ENCODE data around the gene TSHZ3. TPM values are rescaled to one million over a fixed set of nuclear protein-coding genes. Genes with fewer than 3 reads are reported as not detected.
A peak's percentile ranks its signal among the peaks of the same experiment; 100 is the strongest.

TSHZ3 gene
- total RNA-seq, 4 donors from 2014 or later: 1.6 to 4.0 (median 3.5) TPM

GRCh38 chr19:31389874-31390273, 40.6 kb upstream of the TSHZ3 start:
- TF ChIP-seq POLR2A (IDR thresholded peaks at IDR 0.05): no peak
- no peak for TF ChIP-seq CTCF (IDR thresholded peaks at IDR 0.05)

GRCh38 chr19:31387717-31388301, 38.6 kb upstream of the TSHZ3 start:
- intact Hi-C loops (cut with DNase I; ENCODE audit: low total_unique reads): no loop called here
- 86 to 92% methylated on average over 16 of the region's 16 CpGs for WGBS, 2 donors
- DNase-seq (ENCODE audit: low spot score in 2 of 2): no peak
- no peak for TF ChIP-seq CTCF (IDR thresholded peaks at IDR 0.05)
- no peak for TF ChIP-seq POLR2A (IDR thresholded peaks at IDR 0.05)
- no peak overlapping the region for H3K4me3 ChIP-seq (ENCODE audit: low read depth, poor library complexity, severe bottlenecking)

More at GRCh38 chr19:31389874-31390273, 40.6 kb upstream of the TSHZ3 start:
- WGBS, 2 donors: 93 to 94% methylated on average over 3 to 5 of the region's 5 CpGs
- H3K4me3 ChIP-seq (ENCODE audit: low read depth, poor library complexity, severe bottlenecking): no peak overlapping the region
- intact Hi-C loops (cut with DNase I; ENCODE audit: low total_unique reads): no loop called here
- no peak for DNase-seq (ENCODE audit: low spot score in 2 of 2)

- WGBS, 2 donors: 94 to 97% methylated on average over 8 of the region's 8 CpGs
- intact Hi-C loops (cut with DNase I; ENCODE audit: low total_unique reads): no loop called here
- no peak for TF ChIP-seq POLR2A (IDR thresholded peaks at IDR 0.05)
- TF ChIP-seq CTCF (IDR thresholded peaks at IDR 0.05): no peak
- no peak overlapping the region for H3K4me3 ChIP-seq (ENCODE audit: low read depth, poor library complexity, severe bottlenecking)
- peak in 1 of 2 donors; percentile 63 for DNase-seq (ENCODE audit: low spot score in 2 of 2)
Observed at GRCh38 chr19:31386806-31387205, 37.6 kb upstream of the TSHZ3 start.

GRCh38 chr19:31385744-31386143, 36.5 kb upstream of the TSHZ3 start:
- WGBS, 2 donors: 87 to 91% methylated on average over 1 of the region's 1 CpG
- TF ChIP-seq POLR2A (IDR thresholded peaks at IDR 0.05) (no peak), CTCF (IDR thresholded peaks at IDR 0.05) (no peak)
- H3K4me3 ChIP-seq (ENCODE audit: low read depth, poor library complexity, severe bottlenecking): no peak overlapping the region
- intact Hi-C loops (cut with DNase I; ENCODE audit: low total_unique reads): no loop called here
- DNase-seq (ENCODE audit: low spot score in 2 of 2): peak in 1 of 2 donors; percentile 28

- 42 to 45% methylated on average over 1 of the region's 1 CpG for WGBS, 2 donors
- H3K4me3 ChIP-seq (ENCODE audit: low read depth, poor library complexity, severe bottlenecking): no peak overlapping the region
- TF ChIP-seq POLR2A (IDR thresholded peaks at IDR 0.05) (no peak), CTCF (IDR thresholded peaks at IDR 0.05) (no peak)
- intact Hi-C loops (cut with DNase I; ENCODE audit: low total_unique reads): no loop called here
- peak in 1 of 2 donors; percentile 9 for DNase-seq (ENCODE audit: low spot score in 2 of 2)
Observed at GRCh38 chr19:31383553-31383952, 34.3 kb upstream of the TSHZ3 start.

GRCh38 chr19:31380854-31381253, 31.6 kb upstream of the TSHZ3 start:
- WGBS, 2 donors: 93 to 97% methylated on average over 6 of the region's 6 CpGs
- TF ChIP-seq POLR2A (IDR thresholded peaks at IDR 0.05) (no peak), CTCF (IDR thresholded peaks at IDR 0.05) (no peak)
- no peak overlapping the region for H3K4me3 ChIP-seq (ENCODE audit: low read depth, poor library complexity, severe bottlenecking)
- DNase-seq (ENCODE audit: low spot score in 2 of 2): no peak
- intact Hi-C loops (cut with DNase I; ENCODE audit: low total_unique reads): no loop called here

Data from lower leg skin (tissue), 4 donors.